ENCODE data around the gene MRPS18A.
A peak's percentile ranks its signal among the peaks of the same experiment; 100 is the strongest.

The MRPS18A gene

DNA sequence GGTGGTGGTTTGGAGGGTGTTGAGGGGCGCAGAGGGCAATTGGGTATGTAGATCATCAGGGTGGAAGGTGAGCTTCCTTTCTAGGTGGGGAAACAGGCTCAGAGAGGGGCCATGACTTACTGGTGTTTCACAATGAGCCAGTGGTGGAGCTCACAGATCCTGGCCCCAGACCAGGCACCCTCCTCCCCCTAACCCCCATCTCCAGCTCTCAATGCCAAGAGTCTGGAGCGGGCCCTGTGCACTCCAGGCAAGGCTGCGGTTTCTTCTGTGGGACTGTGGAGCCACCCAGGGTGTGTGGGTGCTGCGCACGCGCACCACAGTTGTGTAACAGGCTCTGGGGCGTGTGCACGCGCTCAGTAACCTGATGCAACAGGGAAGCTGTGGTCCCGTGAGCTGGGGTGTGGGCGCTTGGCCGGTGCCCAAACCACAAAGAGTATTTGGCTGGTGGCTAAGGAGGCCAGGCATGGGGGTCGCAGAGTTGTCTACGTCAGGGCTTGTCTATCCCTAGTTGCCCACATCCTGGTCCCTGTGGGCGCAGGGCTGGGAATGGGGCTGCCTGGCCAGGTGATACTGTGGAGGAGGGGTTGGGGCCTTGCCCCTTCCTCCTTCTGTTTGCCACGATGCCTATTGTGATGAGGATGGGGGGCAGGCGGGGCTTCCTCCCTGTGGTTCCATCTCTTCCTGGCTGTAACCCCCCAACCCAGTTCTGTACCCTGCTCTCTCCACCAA, 37.5 kb upstream of the MRPS18A start:
- no peaks in the 10 kb centered on the region for H3K27me3 ChIP-seq (ENCODE audit: control insufficient read depth, insufficient read depth, low read length)
- H3K9ac ChIP-seq (ENCODE audit: low read length): peak overlapping the region; percentile 43

DNA sequence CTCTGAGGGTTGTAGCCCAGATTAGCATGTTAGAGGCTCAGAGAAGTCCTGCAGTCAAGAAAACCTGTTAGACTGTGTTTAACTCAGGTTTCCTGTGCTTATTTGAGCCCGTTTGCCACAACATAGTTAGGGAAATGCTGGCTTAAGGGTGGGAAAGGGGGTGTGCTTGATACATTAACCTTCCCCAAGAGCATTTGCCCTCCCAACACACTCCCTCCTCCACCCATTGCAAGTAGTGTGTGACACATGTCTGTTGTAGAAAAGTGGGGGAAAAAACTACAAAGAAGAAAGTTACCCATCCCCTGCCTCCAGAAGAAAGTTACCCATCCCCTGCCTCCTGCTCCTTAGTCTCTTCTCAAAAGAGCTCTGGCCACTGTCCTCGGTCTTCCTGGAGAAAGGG, 36.8 kb upstream of the MRPS18A start:
- no peak overlapping the region for H3K4me3 ChIP-seq (ENCODE audit: low read length)
- peak overlapping the region; percentile 20 for H3K9ac ChIP-seq (ENCODE audit: low read length)
- H3K27me3 ChIP-seq (ENCODE audit: control insufficient read depth, insufficient read depth, low read length): no peaks in the 10 kb centered on the region
- H3K4me1 ChIP-seq (ENCODE audit: control insufficient read depth, insufficient read depth, low read length): peaks cover 27% of the 10 kb centered on the region
- H3K36me3 ChIP-seq (ENCODE audit: control insufficient read depth, insufficient read depth, low read length): no peaks in the 10 kb centered on the region
- no peaks in the 10 kb centered on the region for H3K9me3 ChIP-seq (ENCODE audit: control insufficient read depth, low read length)

More for the DNA sequence above, 37.5 kb upstream of the MRPS18A start:
- H3K9me3 ChIP-seq (ENCODE audit: control insufficient read depth, low read length): no peaks in the 10 kb centered on the region
- H3K4me1 ChIP-seq (ENCODE audit: control insufficient read depth, insufficient read depth, low read length): peaks cover 27% of the 10 kb centered on the region
- no peaks in the 10 kb centered on the region for H3K36me3 ChIP-seq (ENCODE audit: control insufficient read depth, insufficient read depth, low read length)
- no peak overlapping the region for H3K4me3 ChIP-seq (ENCODE audit: low read length)

DNA sequence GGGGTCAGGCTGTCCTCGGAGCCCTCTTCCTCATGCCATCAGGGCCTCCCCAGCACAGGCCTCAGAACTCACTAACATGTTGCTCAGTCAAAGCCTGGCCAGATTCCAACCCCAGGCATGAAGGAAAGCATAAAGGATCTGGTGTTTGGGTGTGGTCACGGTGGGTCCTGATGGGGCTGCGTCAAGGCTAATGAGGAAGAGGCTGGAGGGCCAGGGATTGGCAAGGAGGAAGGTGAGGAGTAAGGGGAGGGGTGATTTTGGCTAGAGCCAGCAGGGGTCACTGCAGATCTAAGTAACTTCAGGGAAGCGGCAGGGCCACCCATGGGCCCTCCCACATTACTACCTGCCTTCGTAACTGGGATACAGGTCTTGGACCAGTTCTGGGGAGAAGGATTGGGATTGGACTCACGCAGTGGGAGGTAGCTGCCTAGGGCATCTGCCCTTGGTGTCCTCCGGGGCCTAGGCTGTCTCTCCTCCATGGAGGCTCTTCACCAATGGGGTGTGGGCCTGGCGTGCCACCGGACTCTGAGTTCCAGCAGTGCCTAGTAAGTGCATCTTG, 36.2 kb upstream of the MRPS18A start:
- H3K9me3 ChIP-seq (ENCODE audit: control insufficient read depth, low read length): no peaks in the 10 kb centered on the region
- no peaks in the 10 kb centered on the region for H3K27me3 ChIP-seq (ENCODE audit: control insufficient read depth, insufficient read depth, low read length)

DNA sequence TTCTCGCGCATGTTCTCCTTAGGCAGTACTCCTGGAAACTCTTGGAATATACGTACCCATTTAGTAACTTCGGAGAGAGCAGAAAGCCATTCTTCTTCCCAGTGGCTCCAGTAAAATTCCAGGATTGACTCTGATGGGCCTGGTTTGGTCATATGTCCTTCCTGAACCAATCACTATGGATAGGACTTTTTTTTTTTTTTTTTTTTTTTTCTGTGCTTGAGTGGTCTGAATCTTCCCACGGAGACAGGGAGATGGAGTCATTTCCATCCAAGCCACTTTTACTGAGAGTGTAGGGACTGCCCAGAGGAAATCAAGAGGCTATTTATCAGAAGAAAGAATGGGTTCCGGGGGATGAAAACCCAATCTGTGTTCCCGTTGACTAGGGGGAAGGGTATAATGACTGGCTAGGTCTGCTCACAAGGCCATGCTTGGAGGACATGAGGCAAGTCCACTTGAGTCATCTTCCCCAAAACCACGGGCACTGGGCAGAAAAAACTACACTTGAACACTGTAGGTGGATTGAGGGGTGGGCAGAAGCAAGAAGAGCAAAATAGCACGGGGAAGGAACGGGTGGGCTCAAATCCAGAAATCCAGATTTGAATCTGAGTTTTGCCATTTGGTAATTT, 35.4 kb upstream of the MRPS18A start:
- no peaks in the 10 kb centered on the region for H3K9me3 ChIP-seq (ENCODE audit: control insufficient read depth, low read length)
- peaks cover 29% of the 10 kb centered on the region for H3K4me1 ChIP-seq (ENCODE audit: control insufficient read depth, insufficient read depth, low read length)
- H3K36me3 ChIP-seq (ENCODE audit: control insufficient read depth, insufficient read depth, low read length): no peaks in the 10 kb centered on the region
- H3K9ac ChIP-seq (ENCODE audit: low read length): no peak overlapping the region
- no peak overlapping the region for H3K4me3 ChIP-seq (ENCODE audit: low read length)
- H3K27me3 ChIP-seq (ENCODE audit: control insufficient read depth, insufficient read depth, low read length): no peaks in the 10 kb centered on the region

More for the DNA sequence above, 36.2 kb upstream of the MRPS18A start:
- Histone ChIP-seq H3K4me1 (ENCODE audit: control insufficient read depth, insufficient read depth, low read length) (peaks cover 27% of the 10 kb centered on the region), H3K36me3 (ENCODE audit: control insufficient read depth, insufficient read depth, low read length) (no peaks in the 10 kb centered on the region), H3K4me3 (ENCODE audit: low read length) (no peak overlapping the region), H3K9ac (ENCODE audit: low read length) (no peak overlapping the region)

DNA sequence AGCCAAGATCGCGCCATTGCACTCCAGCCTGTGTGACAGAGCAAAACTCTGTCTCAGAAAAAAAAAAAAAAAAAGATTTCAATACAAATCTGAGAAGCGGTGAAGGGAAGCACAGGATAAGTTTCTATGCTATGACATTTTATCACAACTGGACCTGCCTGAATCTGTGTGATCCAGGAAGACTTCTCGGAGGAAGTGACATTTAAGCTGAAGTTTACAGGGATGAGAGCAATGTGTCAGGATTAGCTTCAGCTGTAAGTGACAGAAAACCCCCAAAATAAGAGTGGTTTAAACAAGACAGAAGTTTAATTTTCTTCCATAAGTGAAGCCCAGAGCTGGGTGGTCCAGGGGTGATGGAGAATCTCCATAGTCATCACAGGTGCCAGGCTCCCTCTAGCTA, 33.4 kb upstream of the MRPS18A start:
- no peaks in the 10 kb centered on the region for H3K27me3 ChIP-seq (ENCODE audit: control insufficient read depth, insufficient read depth, low read length)
- H3K9ac ChIP-seq (ENCODE audit: low read length): no peak overlapping the region
- no peak overlapping the region for H3K4me3 ChIP-seq (ENCODE audit: low read length)
- H3K9me3 ChIP-seq (ENCODE audit: control insufficient read depth, low read length): no peaks in the 10 kb centered on the region
- no peaks in the 10 kb centered on the region for H3K36me3 ChIP-seq (ENCODE audit: control insufficient read depth, insufficient read depth, low read length)
- H3K4me1 ChIP-seq (ENCODE audit: control insufficient read depth, insufficient read depth, low read length): peaks cover 30% of the 10 kb centered on the region

DNA sequence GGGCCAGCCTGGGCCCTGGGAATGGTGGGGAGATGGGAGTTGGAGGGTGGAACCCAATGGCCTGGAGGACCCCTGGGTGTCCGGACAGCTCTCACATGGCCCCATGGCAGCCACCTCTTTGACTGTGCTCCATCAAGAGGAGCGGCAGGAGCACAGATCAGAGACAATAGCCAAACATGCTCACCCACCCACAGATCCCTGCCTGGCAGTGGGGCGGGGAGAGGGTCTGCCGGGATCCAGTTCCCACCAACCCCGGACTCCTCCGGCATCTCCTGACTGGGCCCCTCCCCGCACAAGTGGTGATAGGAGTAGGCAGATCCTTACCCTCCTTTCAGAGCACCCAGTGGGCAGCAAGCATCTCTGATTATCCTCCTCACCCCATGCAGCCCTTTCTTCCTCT, 31.9 kb upstream of the MRPS18A start:
- Histone ChIP-seq H3K4me3 (ENCODE audit: low read length) (no peak overlapping the region), H3K4me1 (ENCODE audit: control insufficient read depth, insufficient read depth, low read length) (peaks cover 15% of the 10 kb centered on the region), H3K9ac (ENCODE audit: low read length) (no peak overlapping the region)

DNA sequence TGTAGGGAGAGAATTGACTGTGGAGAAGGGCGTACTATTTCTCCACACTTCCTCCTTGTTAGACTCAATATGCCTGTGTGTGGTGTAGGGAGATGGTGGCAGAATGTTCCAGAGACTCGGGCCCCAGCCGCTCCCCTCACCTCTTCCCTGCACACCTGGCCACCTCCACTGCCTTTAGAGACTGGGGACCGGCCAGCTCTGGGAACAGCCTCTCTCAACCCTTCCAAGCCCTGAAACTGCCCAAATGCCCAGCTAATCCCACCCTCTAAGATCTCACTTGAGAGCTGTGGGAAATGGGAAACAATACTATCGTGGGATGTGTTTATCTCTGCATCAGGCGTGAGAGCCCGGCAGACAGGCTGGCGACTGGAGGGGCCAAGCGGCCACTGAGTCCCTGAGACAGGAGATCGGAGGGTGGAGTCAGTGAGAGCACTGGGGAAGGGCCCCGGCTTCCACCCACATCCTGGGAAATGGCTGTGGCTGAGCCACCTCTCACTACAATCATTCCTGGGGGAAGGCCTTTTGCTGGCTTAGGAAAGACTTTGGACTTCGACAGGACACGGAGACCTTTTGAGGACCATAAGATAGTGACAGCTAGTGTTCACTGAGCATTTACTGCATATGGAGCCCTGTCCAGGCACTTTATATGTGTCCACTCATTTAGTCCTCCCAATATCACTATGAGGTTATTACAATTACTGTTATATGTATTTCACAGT, 31.0 kb upstream of the MRPS18A start:
- H3K36me3 ChIP-seq (ENCODE audit: control insufficient read depth, insufficient read depth, low read length): no peaks in the 10 kb centered on the region
- no peaks in the 10 kb centered on the region for H3K27me3 ChIP-seq (ENCODE audit: control insufficient read depth, insufficient read depth, low read length)
- H3K4me3 ChIP-seq (ENCODE audit: low read length): no peak overlapping the region
- peaks cover 5% of the 10 kb centered on the region for H3K4me1 ChIP-seq (ENCODE audit: control insufficient read depth, insufficient read depth, low read length)
- H3K9ac ChIP-seq (ENCODE audit: low read length): no peak overlapping the region
- H3K9me3 ChIP-seq (ENCODE audit: control insufficient read depth, low read length): no peaks in the 10 kb centered on the region

More for the DNA sequence above, 31.9 kb upstream of the MRPS18A start:
- H3K27me3 ChIP-seq (ENCODE audit: control insufficient read depth, insufficient read depth, low read length): no peaks in the 10 kb centered on the region
- H3K9me3 ChIP-seq (ENCODE audit: control insufficient read depth, low read length): no peaks in the 10 kb centered on the region
- H3K36me3 ChIP-seq (ENCODE audit: control insufficient read depth, insufficient read depth, low read length): no peaks in the 10 kb centered on the region

DNA sequence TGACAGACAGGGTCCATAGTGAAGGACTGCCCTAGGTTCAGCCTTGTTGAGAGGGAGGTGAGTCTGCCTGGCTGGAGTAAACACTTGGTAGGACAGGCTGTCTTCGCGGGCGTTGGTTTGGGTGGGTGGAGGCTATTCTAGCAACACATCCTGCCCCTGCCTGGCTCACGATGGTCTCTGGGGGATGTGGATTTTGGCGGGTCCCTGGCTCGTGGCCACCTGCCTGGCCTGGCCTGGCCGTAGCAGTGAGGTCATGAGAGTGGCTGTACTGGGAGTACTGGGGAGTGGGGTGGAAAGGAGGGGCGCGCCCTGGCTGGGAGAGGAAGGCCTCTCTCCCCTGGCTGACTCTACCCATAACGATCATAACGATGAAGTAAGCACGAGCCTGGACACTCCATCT, 30.2 kb upstream of the MRPS18A start:
- no peaks in the 10 kb centered on the region for H3K9me3 ChIP-seq (ENCODE audit: control insufficient read depth, low read length)
- H3K36me3 ChIP-seq (ENCODE audit: control insufficient read depth, insufficient read depth, low read length): no peaks in the 10 kb centered on the region
- no peak overlapping the region for H3K9ac ChIP-seq (ENCODE audit: low read length)
- H3K4me3 ChIP-seq (ENCODE audit: low read length): no peak overlapping the region
- H3K27me3 ChIP-seq (ENCODE audit: control insufficient read depth, insufficient read depth, low read length): no peaks in the 10 kb centered on the region
- H3K4me1 ChIP-seq (ENCODE audit: control insufficient read depth, insufficient read depth, low read length): peaks cover 5% of the 10 kb centered on the region

DNA sequence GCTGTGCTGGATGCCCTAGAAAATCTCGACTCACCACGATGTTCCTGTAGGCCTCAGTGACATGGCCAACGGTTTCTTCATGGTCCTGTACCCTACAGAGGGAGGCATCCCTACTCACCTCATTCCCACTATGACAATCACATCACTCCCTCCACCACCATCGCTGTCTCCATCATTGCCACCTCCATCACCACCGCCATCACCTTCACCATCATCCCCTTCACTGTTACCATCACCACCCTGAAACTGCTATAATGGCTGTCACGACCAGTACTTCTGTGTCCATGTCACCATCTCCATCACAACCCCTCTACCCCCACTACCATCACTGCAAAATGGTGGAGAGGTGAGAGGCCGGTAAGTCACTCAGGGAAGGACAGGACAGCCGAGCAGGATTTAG, 29.8 kb upstream of the MRPS18A start:
- Histone ChIP-seq H3K4me1 (ENCODE audit: control insufficient read depth, insufficient read depth, low read length) (peaks cover 5% of the 10 kb centered on the region), H3K4me3 (ENCODE audit: low read length) (no peak overlapping the region), H3K9ac (ENCODE audit: low read length) (no peak overlapping the region), H3K9me3 (ENCODE audit: control insufficient read depth, low read length) (no peaks in the 10 kb centered on the region), H3K27me3 (ENCODE audit: control insufficient read depth, insufficient read depth, low read length) (no peaks in the 10 kb centered on the region), H3K36me3 (ENCODE audit: control insufficient read depth, insufficient read depth, low read length) (no peaks in the 10 kb centered on the region)

DNA sequence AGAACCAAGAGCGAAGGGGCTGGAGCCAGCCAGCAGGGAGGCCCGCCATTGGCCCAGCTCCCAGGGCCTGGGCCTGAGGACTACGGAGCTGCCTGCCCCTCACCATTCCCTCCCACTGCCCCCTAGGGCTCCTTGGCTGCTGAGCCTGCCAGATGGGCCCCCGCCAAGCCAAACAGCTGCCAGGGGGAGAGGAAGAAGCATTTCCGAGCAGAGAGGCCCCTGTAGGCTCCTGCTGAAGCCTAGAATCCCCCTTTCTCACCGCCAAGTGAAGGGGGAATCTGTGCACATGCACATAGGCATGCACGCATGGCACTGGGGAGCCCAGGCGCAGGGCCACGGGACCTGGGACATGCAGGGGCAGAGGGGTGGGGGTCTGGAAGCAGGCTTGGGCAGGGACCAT, 28.5 kb upstream of the MRPS18A start:
- no peaks in the 10 kb centered on the region for H3K9me3 ChIP-seq (ENCODE audit: control insufficient read depth, low read length)
- H3K9ac ChIP-seq (ENCODE audit: low read length): no peak overlapping the region
- H3K4me1 ChIP-seq (ENCODE audit: control insufficient read depth, insufficient read depth, low read length): peaks cover 5% of the 10 kb centered on the region
- no peaks in the 10 kb centered on the region for H3K27me3 ChIP-seq (ENCODE audit: control insufficient read depth, insufficient read depth, low read length)
- no peaks in the 10 kb centered on the region for H3K36me3 ChIP-seq (ENCODE audit: control insufficient read depth, insufficient read depth, low read length)
- H3K4me3 ChIP-seq (ENCODE audit: low read length): no peak overlapping the region

DNA sequence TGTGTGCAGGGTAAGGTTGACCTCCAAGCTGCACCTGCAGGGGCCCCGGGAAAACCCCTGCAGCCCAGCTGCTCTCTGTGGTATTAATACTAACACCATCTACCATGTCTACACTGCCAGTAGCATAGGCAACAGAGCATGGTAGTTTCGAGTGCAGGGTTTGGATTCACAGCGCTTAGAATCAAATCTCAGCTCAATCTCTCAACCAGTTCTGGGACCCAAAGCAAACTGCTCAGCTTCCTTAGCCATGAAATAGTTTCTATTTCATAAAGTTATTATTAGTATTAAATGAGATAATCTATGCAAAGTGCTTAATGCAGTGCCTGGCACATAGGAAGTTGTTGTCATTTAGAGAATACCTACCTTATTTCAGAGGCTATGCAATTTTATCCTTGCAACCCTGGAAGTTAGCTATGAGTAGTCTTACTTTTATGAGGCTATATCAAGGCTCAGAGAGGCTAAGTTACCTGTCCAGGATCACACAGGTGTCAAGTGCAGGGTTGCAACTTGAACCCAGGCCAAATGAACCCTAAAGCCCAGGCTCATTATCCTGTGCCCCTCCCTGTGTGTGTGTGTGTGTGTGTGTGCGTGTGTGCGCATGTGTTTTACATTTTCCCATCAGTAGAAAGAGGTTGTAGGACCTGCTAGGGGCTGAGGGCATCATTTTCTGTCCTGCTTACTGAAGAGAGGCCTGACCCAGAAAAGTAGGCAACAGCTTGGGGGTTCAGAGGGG, 27.6 kb upstream of the MRPS18A start:
- H3K4me3 ChIP-seq (ENCODE audit: low read length): no peak overlapping the region
- no peak overlapping the region for H3K9ac ChIP-seq (ENCODE audit: low read length)
- H3K36me3 ChIP-seq (ENCODE audit: control insufficient read depth, insufficient read depth, low read length): no peaks in the 10 kb centered on the region
- peaks cover 6% of the 10 kb centered on the region for H3K4me1 ChIP-seq (ENCODE audit: control insufficient read depth, insufficient read depth, low read length)
- no peaks in the 10 kb centered on the region for H3K9me3 ChIP-seq (ENCODE audit: control insufficient read depth, low read length)
- H3K27me3 ChIP-seq (ENCODE audit: control insufficient read depth, insufficient read depth, low read length): no peaks in the 10 kb centered on the region
